Mesenchymal stem cell (in vitro differentiated cells and primary cell): ENCODE measurements around the gene TUBA3D.
A peak's percentile ranks its signal among the peaks of the same experiment; 100 is the strongest.
"Not testable (repeated sequence)": the region's sequence is repeated elsewhere in the genome, so short reads cannot be mapped to it uniquely, and the experiment has no call there.

Source experiments
- DNase-seq: peaks from one replicate; pipeline ENCODE4 v3.0.0-alpha.2; 2013
- H2AFZ ChIP-seq: one replicate; pipeline ENCODE4 v1.6.1; 2013; ENCODE audit warnings: low read depth, mild to moderate bottlenecking, control low read depth, inconsistent platforms, low read length, moderate library complexity
- H2AK5ac ChIP-seq: 2 replicates; pipeline ENCODE4 v1.6.1; 2013; ENCODE audit warnings: low read length, moderate library complexity, mild to moderate bottlenecking, inconsistent platforms; ENCODE audit not compliant: severe bottlenecking
- H2BK120ac ChIP-seq: one replicate; pipeline ENCODE4 v1.6.1; 2013; ENCODE audit warnings: low read depth, mild to moderate bottlenecking, inconsistent platforms, low read length, moderate library complexity
- H2BK12ac ChIP-seq, 2 experiments: one replicate each; pipeline ENCODE4 v1.6.1; 2013; ENCODE audit warnings: inconsistent platforms in 2 of 2, low read length in 2 of 2, mild to moderate bottlenecking in 2 of 2, moderate library complexity in 2 of 2, control low read depth in 1 of 2
- H2BK15ac ChIP-seq: one replicate; pipeline ENCODE4 v1.6.1; 2013; ENCODE audit warnings: mild to moderate bottlenecking, low read depth, inconsistent platforms; ENCODE audit not compliant: poor library complexity, severe bottlenecking
- H2BK5ac ChIP-seq: 2 replicates; pipeline ENCODE4 v1.6.1; 2013; ENCODE audit warnings: low read depth, mild to moderate bottlenecking, low read length, control low read depth, inconsistent platforms; ENCODE audit not compliant: poor library complexity, severe bottlenecking
- H3K14ac ChIP-seq, 2 experiments: one replicate each; pipeline ENCODE4 v1.6.1; 2013; ENCODE audit warnings: inconsistent platforms in 2 of 2, low read length in 2 of 2, control low read depth in 1 of 2, mild to moderate bottlenecking in 1 of 2, moderate library complexity in 1 of 2
- H3K18ac ChIP-seq, 2 experiments: one replicate each; pipeline ENCODE4 v1.6.1; 2013; ENCODE audit warnings: inconsistent platforms in 2 of 2, low read length in 2 of 2, control low read depth in 1 of 2, low read depth in 1 of 2, mild to moderate bottlenecking in 1 of 2
- H3K23ac ChIP-seq, 2 experiments: one replicate each; pipeline ENCODE4 v1.6.1; 2013; ENCODE audit warnings: inconsistent platforms in 2 of 2, low read length in 2 of 2, mild to moderate bottlenecking in 2 of 2, moderate library complexity in 2 of 2, control low read depth in 1 of 2
- H3K27ac ChIP-seq: 2 replicates; pipeline ENCODE4 v1.5.1; 2013; ENCODE audit warnings: mild to moderate bottlenecking, moderate library complexity, low read length, control low read depth, inconsistent platforms; ENCODE audit not compliant: poor library complexity, severe bottlenecking
- H3K27me3 ChIP-seq, 2 experiments: 2 replicates each; pipeline versions ENCODE4 v1.6.1 to v1.7.0; 2013; ENCODE audit warnings: low read length in 2 of 2, mild to moderate bottlenecking in 2 of 2, moderate library complexity in 2 of 2, control low read depth in 1 of 2, inconsistent platforms in 1 of 2; ENCODE audit not compliant: control insufficient read depth in 1 of 2, insufficient read depth in 1 of 2
- H3K36me3 ChIP-seq, 2 experiments: 2 replicates each; pipeline versions ENCODE4 v1.6.1 to v1.7.0; 2013; ENCODE audit warnings: low read length in 2 of 2, control low read depth in 1 of 2, inconsistent platforms in 1 of 2, low read depth in 1 of 2, mild to moderate bottlenecking in 1 of 2; ENCODE audit not compliant: insufficient read depth in 2 of 2, control insufficient read depth in 1 of 2
- H3K4ac ChIP-seq, 2 experiments: one replicate each; pipeline ENCODE4 v1.6.1; 2013; ENCODE audit warnings: inconsistent platforms in 2 of 2, low read length in 2 of 2, mild to moderate bottlenecking in 2 of 2, moderate library complexity in 2 of 2, control low read depth in 1 of 2, low read depth in 1 of 2
- H3K4me1 ChIP-seq: 2 replicates; pipeline ENCODE4 v1.6.1; 2013; ENCODE audit warnings: low read depth, low read length, control low read depth; ENCODE audit not compliant: control insufficient read depth, insufficient read depth
- H3K4me2 ChIP-seq: 2 replicates; pipeline ENCODE4 v1.6.1; 2013; ENCODE audit warnings: low read length, mild to moderate bottlenecking, inconsistent platforms; ENCODE audit not compliant: poor library complexity, severe bottlenecking
- H3K4me3 ChIP-seq, 2 experiments: 2 replicates each; pipeline versions ENCODE4 v1.5.1 to v1.7.0; 2013; ENCODE audit warnings: low read length in 2 of 2, mild to moderate bottlenecking in 2 of 2, control low read depth in 1 of 2, low read depth in 1 of 2; ENCODE audit not compliant: insufficient read depth in 1 of 2
- H3K79me1 ChIP-seq: replicated peaks from 2 replicates; pipeline ENCODE4 v1.6.1; 2013; ENCODE audit warnings: mild to moderate bottlenecking, control low read depth, low read length, inconsistent platforms; ENCODE audit not compliant: poor library complexity, severe bottlenecking
- H3K9ac ChIP-seq: 2 replicates; pipeline ENCODE4 v1.7.0; 2013; ENCODE audit warnings: mild to moderate bottlenecking, low read length, moderate library complexity
- H3K9me3 ChIP-seq: 2 replicates; pipeline ENCODE4 v1.7.0; 2013; ENCODE audit warnings: mild to moderate bottlenecking, low read length; ENCODE audit not compliant: control insufficient read depth
- H4K8ac ChIP-seq: one replicate; pipeline ENCODE4 v1.6.1; 2013; ENCODE audit warnings: inconsistent platforms, mild to moderate bottlenecking, low read length, moderate library complexity
- H4K91ac ChIP-seq: one replicate; pipeline ENCODE4 v1.6.1; 2013; ENCODE audit warnings: mild to moderate bottlenecking, low read length, inconsistent platforms
- WGBS: methylation state at CpG from one replicate; pipeline ENCODE4 v1.1.7; 2013; ENCODE audit warnings: mixed read lengths; 5-methylcytosine and 5-hydroxymethylcytosine counted together

Gene TUBA3D

GRCh38 chr2:131509615-131510014 is 33.7 kb downstream of the TUBA3D start:
- WGBS: 99% methylated on average over 8 of the region's 9 CpGs

GRCh38 chr2:131511291-131511968 is 35.5 kb downstream of the TUBA3D start:
- Histone ChIP-seq H3K79me1 (peaks cover 11% of the 10 kb centered on the region), H3K36me3 (peaks cover 44 to 64% of the 10 kb centered on the region in 2 experiments), H4K8ac (peak overlapping the region; percentile 14), H2AK5ac (peak overlapping the region; percentile 72), H3K4me1 (peaks cover 26% of the 10 kb centered on the region), H3K27ac (peak overlapping the region; percentile 76)
- H2BK15ac ChIP-seq, H3K23ac ChIP-seq, H2BK120ac ChIP-seq, H3K14ac ChIP-seq, H2AFZ ChIP-seq, H4K91ac ChIP-seq, H3K9ac ChIP-seq, H3K9me3 ChIP-seq, H2BK12ac ChIP-seq, H3K27me3 ChIP-seq, H3K18ac ChIP-seq, H3K4ac ChIP-seq, H3K4me3 ChIP-seq, H2BK5ac ChIP-seq, H3K4me2 ChIP-seq: not testable (repeated sequence)
- 63% methylated on average over 21 of the region's 22 CpGs for WGBS
- DNase-seq: peak; percentile 82

More at GRCh38 chr2:131509615-131510014, 33.7 kb downstream of the TUBA3D start:
- no peak overlapping the region for H3K4me2 ChIP-seq
- H3K14ac ChIP-seq: no peak overlapping the region
- H3K9ac ChIP-seq: no peak overlapping the region
- H3K18ac ChIP-seq: no peak overlapping the region
- no peaks in the 10 kb centered on the region for H3K9me3 ChIP-seq
- H2BK15ac ChIP-seq: no peak overlapping the region
- H4K91ac ChIP-seq: no peak overlapping the region
- no peak overlapping the region for H3K27ac ChIP-seq
- DNase-seq: no peak
- H3K4me3 ChIP-seq: no peak overlapping the region
- H2BK120ac ChIP-seq: no peak overlapping the region
- peaks cover 19% of the 10 kb centered on the region for H3K79me1 ChIP-seq
- no peak overlapping the region for H2BK5ac ChIP-seq
- no peaks in the 10 kb centered on the region for H3K27me3 ChIP-seq
- H3K4ac ChIP-seq: no peak overlapping the region
- peaks cover 58 to 66% of the 10 kb centered on the region in 2 experiments for H3K36me3 ChIP-seq
- H2BK12ac ChIP-seq: no peak overlapping the region
- H2AK5ac ChIP-seq: no peak overlapping the region
- H4K8ac ChIP-seq: no peak overlapping the region
- peaks cover 24% of the 10 kb centered on the region for H3K4me1 ChIP-seq
- H2AFZ ChIP-seq: no peak overlapping the region
- H3K23ac ChIP-seq: no peak overlapping the region

DNA sequence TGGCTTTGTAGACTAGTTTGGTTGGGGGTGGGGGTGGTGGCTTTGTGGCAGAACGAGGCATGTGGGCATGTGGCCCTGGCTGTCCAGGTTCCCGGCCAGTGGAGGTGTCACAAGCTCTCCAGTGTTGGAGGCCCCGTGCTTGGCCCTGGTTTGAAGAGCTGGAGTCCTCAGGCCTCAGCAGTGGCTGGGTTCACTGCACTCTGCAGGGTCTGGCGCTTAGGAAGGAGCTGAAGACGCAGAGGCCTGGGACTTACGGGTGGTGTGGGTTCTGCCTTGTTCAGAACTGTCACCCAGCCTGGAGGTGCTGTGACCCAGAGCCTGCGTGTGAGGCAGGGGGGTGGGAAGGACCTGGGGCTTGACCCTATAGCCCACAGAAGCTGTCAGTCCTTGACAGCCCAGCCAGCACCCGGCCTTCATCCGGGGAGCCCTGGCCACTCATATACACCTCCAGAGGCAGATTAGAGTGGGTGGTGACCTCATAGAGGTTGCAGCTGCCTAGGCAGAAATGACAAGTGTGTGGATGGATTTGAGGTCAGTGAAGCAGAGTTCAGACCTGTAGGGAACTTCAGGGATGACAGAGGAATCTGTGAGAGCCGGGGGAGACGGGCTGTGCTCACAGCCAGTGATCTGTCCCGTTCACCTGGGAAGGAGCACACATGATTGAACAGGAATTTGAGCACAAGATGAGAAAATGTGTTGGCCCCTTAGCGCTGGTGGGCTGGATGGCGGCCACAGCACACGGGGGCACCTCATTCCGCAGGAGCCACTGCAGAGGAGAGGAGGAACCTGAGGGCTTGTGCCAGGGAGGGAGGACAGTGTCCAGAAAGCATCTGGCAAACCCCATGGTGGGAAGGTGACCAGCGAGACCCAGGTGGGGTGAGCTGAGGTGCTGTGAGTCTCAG is 36.3 kb downstream of the TUBA3D start:
- H3K27ac ChIP-seq: peak overlapping the region; percentile 76
- not testable (repeated sequence) for H3K14ac ChIP-seq, H3K4ac ChIP-seq, H3K27me3 ChIP-seq, H4K91ac ChIP-seq, H2BK120ac ChIP-seq, H3K9me3 ChIP-seq, H2AFZ ChIP-seq, H3K18ac ChIP-seq, H3K79me1 ChIP-seq, DNase-seq, H4K8ac ChIP-seq, H3K4me2 ChIP-seq, H2BK12ac ChIP-seq, H3K4me3 ChIP-seq, H2BK5ac ChIP-seq, H3K23ac ChIP-seq, H2BK15ac ChIP-seq, H3K9ac ChIP-seq
- peaks cover 36 to 64% of the 10 kb centered on the region in 2 experiments for H3K36me3 ChIP-seq
- 92% methylated on average over 13 of the region's 17 CpGs for WGBS
- peak overlapping the region; percentile 67 for H2AK5ac ChIP-seq
- peaks cover 26% of the 10 kb centered on the region for H3K4me1 ChIP-seq
